A673 (cell line): Measurements from ENCODE around the gene RING1. TPM values are rescaled to one million over a fixed set of nuclear protein-coding genes. Genes with fewer than 3 reads are reported as not detected.
A peak's percentile ranks its signal among the peaks of the same experiment; 100 is the strongest.

Experiments used
- BruUV-seq: library from RNA; stranded (reverse); fragments of 400-500 nt; replicated peaks from 2 replicates; lab custom pipeline; 2021; lab: Mats Ljungman, UMichigan
- CTCF ChIA-PET: fragments of 300-600 bp; sonication (Branson Sonifier 250); formaldehyde crosslinking; loops from one replicate; lab custom pipeline; 2022; ENCODE audit warnings: antibody characterized with exemption; lab: Charles Lee
- POLR2A ChIA-PET: fragments of 300-600 bp; sonication (Branson Sonifier 250); formaldehyde crosslinking; loops from one replicate; lab custom pipeline; 2022; ENCODE audit warnings: antibody characterized with exemption; ENCODE audit not compliant: low non-redundant PET; lab: Charles Lee
- DNase-seq: peaks from one replicate; pipeline ENCODE4 v3.0.0-alpha.2; 2015; ENCODE audit warnings: low spot score
- H3K27ac ChIP-seq: fragments of 200-600 bp; sonication (generic); 2 replicates; pipeline ENCODE4 v1.5.1; 2016; ENCODE audit warnings: mixed run types, low read depth, mild to moderate bottlenecking, mixed read lengths, antibody characterized with exemption, low read length; ENCODE audit not compliant: poor library complexity, severe bottlenecking
- H3K27me3 ChIP-seq: fragments of 200-600 bp; sonication (generic); replicated peaks from 2 replicates; pipeline ENCODE4 v1.6.1; 2017; ENCODE audit warnings: mixed run types, low read depth, mild to moderate bottlenecking, mixed read lengths, antibody characterized with exemption, low read length; ENCODE audit not compliant: insufficient read depth, poor library complexity
- H3K36me3 ChIP-seq: fragments of 200-600 bp; sonication (generic); 2 replicates; pipeline ENCODE4 v1.6.1; 2016; ENCODE audit warnings: mixed run types, mild to moderate bottlenecking, mixed read lengths, antibody characterized with exemption, low read length; ENCODE audit not compliant: insufficient read depth, poor library complexity, severe bottlenecking
- H3K4me1 ChIP-seq: fragments of 200-600 bp; sonication (generic); 2 replicates; pipeline ENCODE4 v1.6.1; 2017; ENCODE audit warnings: mixed run types, mild to moderate bottlenecking, mixed read lengths, antibody characterized with exemption, low read length; ENCODE audit not compliant: insufficient read depth, poor library complexity, severe bottlenecking
- H3K4me3 ChIP-seq: fragments of 200-600 bp; sonication (generic); 2 replicates; pipeline ENCODE4 v1.5.1; 2016; ENCODE audit warnings: low read depth, mixed run types, mild to moderate bottlenecking, mixed read lengths, low read length; ENCODE audit not compliant: poor library complexity, severe bottlenecking
- H3K9me3 ChIP-seq: fragments of 200-600 bp; sonication (generic); 2 replicates; pipeline ENCODE4 v1.6.1; 2016; ENCODE audit warnings: mixed run types, low read depth, mild to moderate bottlenecking, mixed read lengths, antibody characterized with exemption, low read length; ENCODE audit not compliant: poor library complexity, severe bottlenecking
- CTCF ChIP-seq: fragments of 300-800, 200-600 bp; sonication (generic); conservative IDR thresholded peaks from 2 replicates; pipeline ENCODE4 v1.5.1; 2017; ENCODE audit warnings: low read depth, mild to moderate bottlenecking, antibody characterized with exemption, low read length, moderate library complexity, mixed read lengths
- EZH2 ChIP-seq: fragments of 200-600 bp; sonication (generic); IDR thresholded peaks from 2 replicates; pipeline ENCODE4 v1.6.1; 2017; ENCODE audit warnings: borderline replicate concordance, low read depth, mild to moderate bottlenecking, mixed read lengths, antibody characterized with exemption, low read length; ENCODE audit not compliant: poor library complexity, severe bottlenecking
- intact Hi-C: fragments of 100-400 bp; cut with micrococcal nuclease; formaldehyde crosslinking; loops from one replicate; pipeline ENCODE4 v1.10.0; 2022; ENCODE audit not compliant: unreplicated experiment
- total RNA-seq: library from RNA; stranded (reverse); gene quantifications from 2 replicates; pipeline ENCODE4 v1.2.3, GENCODE V29; 2021

RING1 gene
- total RNA-seq, 1 experiment from 2014 or later: 43.3 TPM

DNA sequence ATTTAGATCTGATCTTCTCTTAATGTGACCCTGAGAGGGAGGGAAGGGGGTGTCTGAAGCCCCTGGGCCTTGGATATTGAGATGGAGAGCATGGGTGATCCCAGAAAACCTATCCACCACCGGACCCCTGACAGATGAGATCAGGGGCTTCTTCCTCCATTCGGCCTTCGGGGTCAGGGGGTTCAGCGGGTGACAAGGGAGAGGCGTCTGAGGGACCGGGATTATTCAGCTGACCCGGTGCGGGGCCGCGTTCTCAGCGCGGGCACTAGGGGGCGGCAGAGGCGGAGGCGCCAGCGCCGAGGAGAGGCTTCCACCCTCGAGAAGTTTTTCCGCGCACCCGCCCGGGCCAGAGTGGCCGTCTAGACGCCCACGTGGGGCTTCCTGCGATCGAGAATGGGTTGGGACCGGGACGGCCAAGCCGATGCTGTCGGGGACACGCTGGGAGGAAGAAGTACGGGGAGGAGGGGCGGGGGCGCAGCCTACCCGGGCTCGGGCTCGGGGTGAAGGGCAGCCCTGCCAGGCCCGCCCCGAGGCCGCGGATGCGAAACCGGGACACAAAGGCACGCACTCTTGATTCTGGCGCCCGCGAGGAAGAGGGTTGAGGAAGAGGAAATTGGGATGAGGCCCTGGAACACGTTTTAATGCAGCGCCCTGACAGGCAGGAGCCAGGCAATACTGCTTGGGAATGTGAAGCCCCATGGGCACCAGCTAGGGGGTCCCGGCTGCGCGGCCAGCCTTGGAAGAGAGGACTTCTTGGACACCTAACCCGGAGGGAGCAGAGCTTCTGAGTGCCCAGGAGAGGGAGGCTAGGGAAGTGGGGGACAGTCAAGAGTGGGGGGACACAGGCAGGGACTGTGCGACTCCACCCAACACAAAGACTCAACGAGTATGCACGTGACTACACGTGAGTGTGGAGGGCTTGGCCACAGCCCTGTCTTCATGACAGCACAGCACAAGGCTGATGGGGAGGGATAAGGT, 46.7 kb upstream of the RING1 start:
- no TSS peak for BruUV-seq
- H3K9me3 ChIP-seq: no peaks in the 10 kb centered on the region
- H3K4me3 ChIP-seq: peak overlapping the region; percentile 54
- TF ChIP-seq EZH2 (no peak), CTCF (peak; percentile 96)
- intact Hi-C loops: loop anchor here (1.0 kb wide), 1 partner anchor 88 kb away; no protein-coding TSS in a partner anchor
- H3K27ac ChIP-seq: peak overlapping the region; percentile 40
- H3K36me3 ChIP-seq: no peaks in the 10 kb centered on the region
- peak; percentile 81 for DNase-seq
- CTCF ChIA-PET: interaction anchor here (0.6 to 2.3 kb wide), 4 partner anchors 11 to 155 kb away, joined by 3 to 16 read pairs (median 10); no protein-coding TSS in a partner anchor
- H3K27me3 ChIP-seq: no peaks in the 10 kb centered on the region
- peaks cover 7% of the 10 kb centered on the region for H3K4me1 ChIP-seq
- POLR2A ChIA-PET: no interaction called here

- Histone ChIP-seq H3K9me3 (no peaks in the 10 kb centered on the region), H3K27me3 (no peaks in the 10 kb centered on the region), H3K4me3 (no peak overlapping the region), H3K4me1 (peaks cover 7% of the 10 kb centered on the region), H3K36me3 (no peaks in the 10 kb centered on the region), H3K27ac (no peak overlapping the region)
- CTCF ChIA-PET: no interaction called here
- BruUV-seq: no TSS peak
- intact Hi-C loops: no loop called here
- TF ChIP-seq CTCF (no peak), EZH2 (no peak)
- POLR2A ChIA-PET: no interaction called here
- no peak for DNase-seq
These were observed 44.8 kb upstream of the RING1 start for GRCh38 chr6:33163540-33163939.

GRCh38 chr6:33164176-33164575, 44.1 kb upstream of the RING1 start:
- BruUV-seq: no TSS peak
- CTCF ChIA-PET: no interaction called here
- no peaks in the 10 kb centered on the region for H3K27me3 ChIP-seq
- no peaks in the 10 kb centered on the region for H3K9me3 ChIP-seq
- TF ChIP-seq EZH2: no peak
- no peak for TF ChIP-seq CTCF
- H3K36me3 ChIP-seq: no peaks in the 10 kb centered on the region
- H3K27ac ChIP-seq: no peak overlapping the region
- DNase-seq: no peak
- intact Hi-C loops: no loop called here
- peaks cover 7% of the 10 kb centered on the region for H3K4me1 ChIP-seq
- POLR2A ChIA-PET: no interaction called here
- no peak overlapping the region for H3K4me3 ChIP-seq
